Measurements from ENCODE around the gene PTGFRN.

Gene PTGFRN

GRCh38 chr1:116944613-116945012, 34.9 kb downstream of the PTGFRN start:
- DNase-seq (ENCODE audit: low spot score): no peak

GRCh38 chr1:116945421-116945820, 35.7 kb downstream of the PTGFRN start:
- no peak for DNase-seq (ENCODE audit: low spot score)

GRCh38 chr1:116945996-116946395, 36.3 kb downstream of the PTGFRN start:
- DNase-seq (ENCODE audit: low spot score): no peak

GRCh38 chr1:116947092-116947860, 37.6 kb downstream of the PTGFRN start:
- no peak for DNase-seq (ENCODE audit: low spot score)

- DNase-seq (ENCODE audit: low spot score): no peak
Measured at GRCh38 chr1:116948046-116948445, 38.3 kb downstream of the PTGFRN start.

GRCh38 chr1:116948642-116949041, 38.9 kb downstream of the PTGFRN start:
- DNase-seq (ENCODE audit: low spot score): no peak

GRCh38 chr1:116949213-116949985, 39.7 kb downstream of the PTGFRN start:
- no peak for DNase-seq (ENCODE audit: low spot score)

GRCh38 chr1:116950517-116951199, 40.9 kb downstream of the PTGFRN start:
- DNase-seq (ENCODE audit: low spot score): no peak

GRCh38 chr1:116951200-116951935, 41.7 kb downstream of the PTGFRN start:
- no peak for DNase-seq (ENCODE audit: low spot score)

GRCh38 chr1:116952738-116953275, 43.1 kb downstream of the PTGFRN start:
- no peak for DNase-seq (ENCODE audit: low spot score)

- DNase-seq (ENCODE audit: low spot score): no peak
Measured at GRCh38 chr1:116954440-116954839, 44.7 kb downstream of the PTGFRN start.

- DNase-seq (ENCODE audit: low spot score): no peak
Measured at GRCh38 chr1:116956378-116956777, 46.7 kb downstream of the PTGFRN start.

- DNase-seq (ENCODE audit: low spot score): no peak
Measured at GRCh38 chr1:116957646-116958045, 47.9 kb downstream of the PTGFRN start.

GRCh38 chr1:116958110-116958509, 48.4 kb downstream of the PTGFRN start:
- no peak for DNase-seq (ENCODE audit: low spot score)

GRCh38 chr1:116958977-116959376, 49.3 kb downstream of the PTGFRN start:
- no peak for DNase-seq (ENCODE audit: low spot score)

GRCh38 chr1:116961606-116962005, 51.9 kb downstream of the PTGFRN start:
- no peak for DNase-seq (ENCODE audit: low spot score)

GRCh38 chr1:116962987-116963639, 53.4 kb downstream of the PTGFRN start:
- DNase-seq (ENCODE audit: low spot score): no peak

GRCh38 chr1:116966791-116967190, 57.1 kb downstream of the PTGFRN start:
- DNase-seq (ENCODE audit: low spot score): no peak

- DNase-seq (ENCODE audit: low spot score): no peak
Measured at GRCh38 chr1:116968724-116969123, 59.0 kb downstream of the PTGFRN start.

GRCh38 chr1:116971258-116971860, 61.6 kb downstream of the PTGFRN start:
- DNase-seq (ENCODE audit: low spot score): no peak

Measured in hematopoietic multipotent progenitor cell treated with erythropoietin and hydrocortisone succinate and interleukin-3 and kit ligand, for 17 days (in vitro differentiated cells).